Mesenchymal stem cell (in vitro differentiated cells and primary cell): ENCODE measurements around the gene WNT4.

Source experiments
- DNase-seq: peaks from one replicate; pipeline ENCODE4 v3.0.0-alpha.2; 2013
- H2AFZ ChIP-seq: one replicate; pipeline ENCODE4 v1.6.1; 2013; ENCODE audit warnings: low read depth, mild to moderate bottlenecking, control low read depth, inconsistent platforms, low read length, moderate library complexity
- H2AK5ac ChIP-seq: 2 replicates; pipeline ENCODE4 v1.6.1; 2013; ENCODE audit warnings: low read length, moderate library complexity, mild to moderate bottlenecking, inconsistent platforms; ENCODE audit not compliant: severe bottlenecking
- H2BK120ac ChIP-seq: one replicate; pipeline ENCODE4 v1.6.1; 2013; ENCODE audit warnings: low read depth, mild to moderate bottlenecking, inconsistent platforms, low read length, moderate library complexity
- H2BK12ac ChIP-seq, 2 experiments: one replicate each; pipeline ENCODE4 v1.6.1; 2013; ENCODE audit warnings: inconsistent platforms in 2 of 2, low read length in 2 of 2, mild to moderate bottlenecking in 2 of 2, moderate library complexity in 2 of 2, control low read depth in 1 of 2
- H2BK15ac ChIP-seq: one replicate; pipeline ENCODE4 v1.6.1; 2013; ENCODE audit warnings: mild to moderate bottlenecking, low read depth, inconsistent platforms; ENCODE audit not compliant: poor library complexity, severe bottlenecking
- H2BK5ac ChIP-seq: 2 replicates; pipeline ENCODE4 v1.6.1; 2013; ENCODE audit warnings: low read depth, mild to moderate bottlenecking, low read length, control low read depth, inconsistent platforms; ENCODE audit not compliant: poor library complexity, severe bottlenecking
- H3K14ac ChIP-seq, 2 experiments: one replicate each; pipeline ENCODE4 v1.6.1; 2013; ENCODE audit warnings: inconsistent platforms in 2 of 2, low read length in 2 of 2, control low read depth in 1 of 2, mild to moderate bottlenecking in 1 of 2, moderate library complexity in 1 of 2
- H3K18ac ChIP-seq, 2 experiments: one replicate each; pipeline ENCODE4 v1.6.1; 2013; ENCODE audit warnings: inconsistent platforms in 2 of 2, low read length in 2 of 2, control low read depth in 1 of 2, low read depth in 1 of 2, mild to moderate bottlenecking in 1 of 2
- H3K23ac ChIP-seq, 2 experiments: one replicate each; pipeline ENCODE4 v1.6.1; 2013; ENCODE audit warnings: inconsistent platforms in 2 of 2, low read length in 2 of 2, mild to moderate bottlenecking in 2 of 2, moderate library complexity in 2 of 2, control low read depth in 1 of 2
- H3K27ac ChIP-seq: 2 replicates; pipeline ENCODE4 v1.5.1; 2013; ENCODE audit warnings: mild to moderate bottlenecking, moderate library complexity, low read length, control low read depth, inconsistent platforms; ENCODE audit not compliant: poor library complexity, severe bottlenecking
- H3K27me3 ChIP-seq, 2 experiments: 2 replicates each; pipeline versions ENCODE4 v1.6.1 to v1.7.0; 2013; ENCODE audit warnings: low read length in 2 of 2, mild to moderate bottlenecking in 2 of 2, moderate library complexity in 2 of 2, control low read depth in 1 of 2, inconsistent platforms in 1 of 2; ENCODE audit not compliant: control insufficient read depth in 1 of 2, insufficient read depth in 1 of 2
- H3K36me3 ChIP-seq, 2 experiments: 2 replicates each; pipeline versions ENCODE4 v1.6.1 to v1.7.0; 2013; ENCODE audit warnings: low read length in 2 of 2, control low read depth in 1 of 2, inconsistent platforms in 1 of 2, low read depth in 1 of 2, mild to moderate bottlenecking in 1 of 2; ENCODE audit not compliant: insufficient read depth in 2 of 2, control insufficient read depth in 1 of 2
- H3K4ac ChIP-seq, 2 experiments: one replicate each; pipeline ENCODE4 v1.6.1; 2013; ENCODE audit warnings: inconsistent platforms in 2 of 2, low read length in 2 of 2, mild to moderate bottlenecking in 2 of 2, moderate library complexity in 2 of 2, control low read depth in 1 of 2, low read depth in 1 of 2
- H3K4me1 ChIP-seq: 2 replicates; pipeline ENCODE4 v1.6.1; 2013; ENCODE audit warnings: low read depth, low read length, control low read depth; ENCODE audit not compliant: control insufficient read depth, insufficient read depth
- H3K4me2 ChIP-seq: 2 replicates; pipeline ENCODE4 v1.6.1; 2013; ENCODE audit warnings: low read length, mild to moderate bottlenecking, inconsistent platforms; ENCODE audit not compliant: poor library complexity, severe bottlenecking
- H3K4me3 ChIP-seq, 2 experiments: 2 replicates each; pipeline versions ENCODE4 v1.5.1 to v1.7.0; 2013; ENCODE audit warnings: low read length in 2 of 2, mild to moderate bottlenecking in 2 of 2, control low read depth in 1 of 2, low read depth in 1 of 2; ENCODE audit not compliant: insufficient read depth in 1 of 2
- H3K79me1 ChIP-seq: replicated peaks from 2 replicates; pipeline ENCODE4 v1.6.1; 2013; ENCODE audit warnings: mild to moderate bottlenecking, control low read depth, low read length, inconsistent platforms; ENCODE audit not compliant: poor library complexity, severe bottlenecking
- H3K9ac ChIP-seq: 2 replicates; pipeline ENCODE4 v1.7.0; 2013; ENCODE audit warnings: mild to moderate bottlenecking, low read length, moderate library complexity
- H3K9me3 ChIP-seq: 2 replicates; pipeline ENCODE4 v1.7.0; 2013; ENCODE audit warnings: mild to moderate bottlenecking, low read length; ENCODE audit not compliant: control insufficient read depth
- H4K8ac ChIP-seq: one replicate; pipeline ENCODE4 v1.6.1; 2013; ENCODE audit warnings: inconsistent platforms, mild to moderate bottlenecking, low read length, moderate library complexity
- H4K91ac ChIP-seq: one replicate; pipeline ENCODE4 v1.6.1; 2013; ENCODE audit warnings: mild to moderate bottlenecking, low read length, inconsistent platforms
- WGBS: methylation state at CpG from one replicate; pipeline ENCODE4 v1.1.7; 2013; ENCODE audit warnings: mixed read lengths; 5-methylcytosine and 5-hydroxymethylcytosine counted together

The WNT4 gene

DNA sequence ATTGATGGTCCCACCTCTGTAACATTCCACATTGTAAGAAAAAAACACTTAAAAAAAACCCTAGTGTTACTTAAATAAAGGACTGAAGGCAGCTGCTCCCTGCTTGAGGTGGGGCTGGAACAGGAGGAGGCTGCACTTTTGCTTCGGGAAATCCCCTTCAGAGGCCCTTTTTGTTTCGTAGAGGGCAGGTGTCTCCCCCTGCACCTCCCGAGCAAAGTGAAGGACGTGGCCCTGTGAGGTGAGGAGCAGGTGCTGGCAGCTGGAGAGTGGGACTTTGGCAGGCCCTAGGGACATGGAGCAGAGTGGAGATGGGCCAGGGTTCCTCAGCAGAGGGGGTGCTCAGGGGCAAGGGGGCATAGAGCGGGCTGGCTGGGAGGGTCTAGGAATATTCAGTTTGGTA, 33.4 kb upstream of the WNT4 start:
- Histone ChIP-seq H3K14ac (no peak overlapping the region), H3K27me3 (peaks cover 46 to 55% of the 10 kb centered on the region in 2 experiments), H3K4ac (no peak overlapping the region), H2AFZ (no peak overlapping the region), H2BK12ac (no peak overlapping the region), H3K27ac (no peak overlapping the region), H3K4me3 (no peak overlapping the region), H3K9me3 (peaks cover 19% of the 10 kb centered on the region), H3K4me2 (no peak overlapping the region), H4K8ac (no peak overlapping the region), H2BK120ac (no peak overlapping the region), H2BK5ac (no peak overlapping the region), H3K79me1 (no peaks in the 10 kb centered on the region), H3K23ac (no peak overlapping the region), H4K91ac (no peak overlapping the region), H3K18ac (no peak overlapping the region), H2BK15ac (no peak overlapping the region), H3K4me1 (no peaks in the 10 kb centered on the region), H3K36me3 (no peaks in the 10 kb centered on the region), H2AK5ac (no peak overlapping the region), H3K9ac (no peak overlapping the region)
- no peak for DNase-seq
- WGBS, result 73% methylated on average over 5 of the region's 5 CpGs

DNA sequence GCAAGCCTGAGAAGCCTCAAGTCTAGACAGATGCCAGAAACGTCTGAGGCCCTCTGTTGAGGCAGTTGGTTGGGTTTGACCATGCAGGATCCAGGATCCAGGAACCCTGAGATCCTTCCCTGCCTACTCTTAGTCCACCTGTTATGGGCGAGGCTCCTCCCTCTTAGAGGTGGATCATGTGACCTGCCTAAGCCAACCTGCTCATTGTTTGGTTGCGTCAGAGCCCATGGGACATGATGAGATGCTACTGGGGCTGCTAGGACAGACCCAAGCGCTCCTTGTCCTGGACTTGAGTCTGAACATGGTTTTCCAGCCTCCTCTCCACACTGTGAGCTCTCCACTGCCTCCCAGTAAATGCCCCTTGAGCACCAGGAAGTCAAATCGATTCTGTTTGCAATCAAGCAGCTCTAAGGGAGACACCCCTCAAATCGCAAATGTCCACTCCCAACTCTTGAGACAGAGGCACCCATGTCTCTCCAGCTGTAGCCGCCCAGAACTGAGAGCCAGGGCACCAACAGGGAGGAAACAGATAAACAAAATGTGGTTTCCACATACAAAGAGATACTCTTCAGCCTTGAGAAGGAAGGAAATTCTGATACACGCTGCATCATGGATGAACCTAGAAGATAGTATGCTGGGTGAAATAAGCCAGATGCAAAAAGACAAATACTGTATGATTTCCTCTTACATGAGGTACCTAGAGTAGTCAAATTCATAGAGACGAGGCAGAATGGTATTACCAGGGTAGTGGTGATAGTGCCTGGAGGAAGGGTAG, 31.7 kb upstream of the WNT4 start:
- Histone ChIP-seq H3K36me3 (no peaks in the 10 kb centered on the region), H3K9ac (no peak overlapping the region), H4K91ac (no peak overlapping the region), H2AFZ (no peak overlapping the region), H3K4me2 (no peak overlapping the region), H3K9me3 (peaks cover 16% of the 10 kb centered on the region), H3K14ac (no peak overlapping the region), H4K8ac (no peak overlapping the region), H3K27ac (no peak overlapping the region), H3K27me3 (peaks cover 50 to 65% of the 10 kb centered on the region in 2 experiments), H3K4me3 (no peak overlapping the region), H2BK12ac (no peak overlapping the region), H2BK120ac (no peak overlapping the region), H2BK15ac (no peak overlapping the region), H3K18ac (no peak overlapping the region), H3K23ac (no peak overlapping the region), H2AK5ac (no peak overlapping the region), H3K79me1 (no peaks in the 10 kb centered on the region), H3K4me1 (no peaks in the 10 kb centered on the region), H2BK5ac (no peak overlapping the region), H3K4ac (no peak overlapping the region)
- DNase-seq, result no peak
- WGBS, result 86% methylated on average over 9 of the region's 9 CpGs

- no peak overlapping the region for H3K14ac ChIP-seq
- no peak for DNase-seq
- no peak overlapping the region for H2AFZ ChIP-seq
- H3K27ac ChIP-seq, result no peak overlapping the region
- 75% methylated on average over 18 of the region's 18 CpGs for WGBS
- no peak overlapping the region for H3K9ac ChIP-seq
- no peak overlapping the region for H2BK15ac ChIP-seq
- H4K91ac ChIP-seq, result no peak overlapping the region
- H2BK120ac ChIP-seq, result no peak overlapping the region
- H3K4me3 ChIP-seq, result no peak overlapping the region
- no peaks in the 10 kb centered on the region for H3K4me1 ChIP-seq
- no peak overlapping the region for H3K23ac ChIP-seq
- H2AK5ac ChIP-seq, result no peak overlapping the region
- H2BK5ac ChIP-seq, result no peak overlapping the region
- H3K27me3 ChIP-seq, result peaks cover 61 to 68% of the 10 kb centered on the region in 2 experiments
- no peak overlapping the region for H3K18ac ChIP-seq
- no peak overlapping the region for H2BK12ac ChIP-seq
- no peaks in the 10 kb centered on the region for H3K36me3 ChIP-seq
- peaks cover 8% of the 10 kb centered on the region for H3K9me3 ChIP-seq
- no peak overlapping the region for H3K4ac ChIP-seq
- H4K8ac ChIP-seq, result no peak overlapping the region
- no peak overlapping the region for H3K4me2 ChIP-seq
- no peaks in the 10 kb centered on the region for H3K79me1 ChIP-seq
Observed at GRCh38 chr1:22171951-22172715, 29.2 kb upstream of the WNT4 start.

DNA sequence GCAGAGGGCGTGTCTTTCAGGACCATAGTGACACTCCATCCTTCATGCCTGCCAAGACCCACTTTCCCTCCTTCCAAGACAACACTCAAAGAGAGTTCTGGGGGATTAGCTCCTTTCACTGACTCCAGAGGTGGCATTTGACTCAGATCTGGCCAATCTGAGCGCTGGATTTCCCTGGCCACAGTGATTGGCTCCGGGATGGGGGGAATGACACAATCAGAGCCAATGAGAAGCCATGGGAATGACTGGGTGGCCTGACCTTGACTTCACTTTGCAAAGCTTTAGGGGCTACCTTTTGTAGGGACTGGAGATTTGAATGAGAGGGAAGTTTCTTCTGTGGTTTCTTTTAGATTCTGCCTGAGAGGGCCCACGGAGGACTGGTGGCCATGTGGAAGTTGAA, 26.9 kb upstream of the WNT4 start:
- no peak overlapping the region for H4K8ac ChIP-seq
- no peak overlapping the region for H2AK5ac ChIP-seq
- no peaks in the 10 kb centered on the region for H3K79me1 ChIP-seq
- no peak overlapping the region for H3K18ac ChIP-seq
- H3K23ac ChIP-seq, result no peak overlapping the region
- H3K27ac ChIP-seq, result no peak overlapping the region
- no peak overlapping the region for H3K9ac ChIP-seq
- peaks cover 65 to 66% of the 10 kb centered on the region in 2 experiments for H3K27me3 ChIP-seq
- H2AFZ ChIP-seq, result no peak overlapping the region
- H2BK120ac ChIP-seq, result no peak overlapping the region
- H3K36me3 ChIP-seq, result no peaks in the 10 kb centered on the region
- 93% methylated on average over 4 of the region's 4 CpGs for WGBS
- H2BK12ac ChIP-seq, result no peak overlapping the region
- H3K4me1 ChIP-seq, result no peaks in the 10 kb centered on the region
- H2BK15ac ChIP-seq, result no peak overlapping the region
- H3K4ac ChIP-seq, result no peak overlapping the region
- peaks cover 8% of the 10 kb centered on the region for H3K9me3 ChIP-seq
- H4K91ac ChIP-seq, result no peak overlapping the region
- H3K4me3 ChIP-seq, result no peak overlapping the region
- H3K14ac ChIP-seq, result no peak overlapping the region
- no peak for DNase-seq
- no peak overlapping the region for H2BK5ac ChIP-seq
- H3K4me2 ChIP-seq, result no peak overlapping the region
